ENCODE data around the gene RCOR1.

GRCh38 chr14:102659797-102660196 lies 67.3 kb downstream of the RCOR1 start:
- TF ChIP-seq, protein P1, sequence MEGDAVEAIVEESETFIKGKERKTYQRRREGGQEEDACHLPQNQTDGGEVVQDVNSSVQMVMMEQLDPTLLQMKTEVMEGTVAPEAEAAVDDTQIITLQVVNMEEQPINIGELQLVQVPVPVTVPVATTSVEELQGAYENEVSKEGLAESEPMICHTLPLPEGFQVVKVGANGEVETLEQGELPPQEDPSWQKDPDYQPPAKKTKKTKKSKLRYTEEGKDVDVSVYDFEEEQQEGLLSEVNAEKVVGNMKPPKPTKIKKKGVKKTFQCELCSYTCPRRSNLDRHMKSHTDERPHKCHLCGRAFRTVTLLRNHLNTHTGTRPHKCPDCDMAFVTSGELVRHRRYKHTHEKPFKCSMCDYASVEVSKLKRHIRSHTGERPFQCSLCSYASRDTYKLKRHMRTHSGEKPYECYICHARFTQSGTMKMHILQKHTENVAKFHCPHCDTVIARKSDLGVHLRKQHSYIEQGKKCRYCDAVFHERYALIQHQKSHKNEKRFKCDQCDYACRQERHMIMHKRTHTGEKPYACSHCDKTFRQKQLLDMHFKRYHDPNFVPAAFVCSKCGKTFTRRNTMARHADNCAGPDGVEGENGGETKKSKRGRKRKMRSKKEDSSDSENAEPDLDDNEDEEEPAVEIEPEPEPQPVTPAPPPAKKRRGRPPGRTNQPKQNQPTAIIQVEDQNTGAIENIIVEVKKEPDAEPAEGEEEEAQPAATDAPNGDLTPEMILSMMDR (IDR thresholded peaks at IDR 0.05; ENCODE audit: poor library complexity): no peak
- TF ChIP-seq EZH2 (IDR thresholded peaks at IDR 0.05; ENCODE audit: borderline replicate concordance): no peak

Data from hepatocyte (in vitro differentiated cells).